Naive thymus-derived CD4-positive, alpha-beta T cell (primary cell): Measurements from ENCODE around the gene TMEM30B. TPM values are rescaled to one million over a fixed set of nuclear protein-coding genes. Genes with fewer than 3 reads are reported as not detected.

Source experiments
- ATAC-seq: fragments of 150-1000 bp; cut with Tn5 transposase; 2 replicates; pipeline ENCODE4 v1.10.0; 2021; ENCODE audit warnings: mild to moderate bottlenecking, moderate library complexity
- CTCF ChIA-PET: fragments of 350-600 bp; sonication (Branson Sonifier 250); formaldehyde crosslinking; loops from one replicate; lab custom pipeline; 2021; ENCODE audit warnings: antibody characterized with exemption; lab: Charles Lee
- POLR2A ChIA-PET: fragments of 350-600 bp; sonication (Branson Sonifier 250); formaldehyde crosslinking; loops from one replicate; lab custom pipeline; 2021; ENCODE audit warnings: antibody characterized with exemption, inconsistent platforms; lab: Charles Lee
- DNase-seq, 9 donors: peaks; one replicate each; pipeline versions ENCODE4 v3.0.0 to v3.0.0-alpha.2; 2020 to 2022; ENCODE audit warnings: mixed read lengths in 1 of 9
- H3K27ac ChIP-seq: one replicate; pipeline ENCODE4 v1.7.0; 2013; ENCODE audit warnings: mild to moderate bottlenecking, low read depth, low read length, moderate library complexity
- H3K27me3 ChIP-seq, 2 donors: one replicate each; pipeline ENCODE4 v1.7.0; 2013; ENCODE audit warnings: low read length in 2 of 2, mild to moderate bottlenecking in 2 of 2, moderate library complexity in 2 of 2; ENCODE audit not compliant: control insufficient read depth in 2 of 2, insufficient read depth in 2 of 2
- H3K36me3 ChIP-seq, 3 experiments: 1 replicate in 2 of 3; 2 replicates in 1 of 3; pipeline ENCODE4 v1.7.0; 2013; ENCODE audit warnings: low read length in 3 of 3, mild to moderate bottlenecking in 3 of 3, moderate library complexity in 1 of 3; ENCODE audit not compliant: insufficient read depth in 3 of 3, control insufficient read depth in 2 of 3
- H3K4me1 ChIP-seq, 2 donors: one replicate each; pipeline ENCODE4 v1.7.0; 2013; ENCODE audit warnings: low read length in 2 of 2, mild to moderate bottlenecking in 2 of 2, moderate library complexity in 1 of 2; ENCODE audit not compliant: control insufficient read depth in 2 of 2, insufficient read depth in 2 of 2
- H3K4me3 ChIP-seq: 2 replicates; pipeline ENCODE4 v1.7.0; 2013; ENCODE audit warnings: mild to moderate bottlenecking, low read length
- H3K9me3 ChIP-seq, 3 experiments: 1 replicate in 2 of 3; 2 replicates in 1 of 3; pipeline ENCODE4 v1.7.0; 2013; ENCODE audit warnings: low read length in 3 of 3; ENCODE audit not compliant: control insufficient read depth in 2 of 3
- H3K27ac Mint-ChIP-seq, 9 donors: one replicate each; pipeline ENCODE4 v1.8.0; 2020 to 2022; ENCODE audit warnings: mixed read lengths in 9 of 9, mild to moderate bottlenecking in 8 of 9, moderate library complexity in 5 of 9, inconsistent platforms in 2 of 9
- H3K27me3 Mint-ChIP-seq, 5 donors: one replicate each; pipeline ENCODE4 v1.8.0; 2021 to 2022; ENCODE audit warnings: mixed read lengths in 5 of 5, mild to moderate bottlenecking in 1 of 5
- H3K36me3 Mint-ChIP-seq, 5 donors: one replicate each; pipeline ENCODE4 v1.8.0; 2020 to 2022; ENCODE audit warnings: mixed read lengths in 5 of 5, mild to moderate bottlenecking in 3 of 5, inconsistent platforms in 1 of 5
- H3K4me1 Mint-ChIP-seq, 7 donors: one replicate each; pipeline ENCODE4 v1.8.0; 2020 to 2022; ENCODE audit warnings: mixed read lengths in 7 of 7, mild to moderate bottlenecking in 3 of 7, inconsistent platforms in 1 of 7
- H3K4me3 Mint-ChIP-seq, 10 donors: one replicate each; pipeline ENCODE4 v1.8.0; 2020 to 2022; ENCODE audit warnings: mild to moderate bottlenecking in 10 of 10, mixed read lengths in 10 of 10, moderate library complexity in 6 of 10, inconsistent platforms in 2 of 10
- H3K9me3 Mint-ChIP-seq, 11 donors: one replicate each; pipeline ENCODE4 v1.8.0; 2020 to 2022; ENCODE audit warnings: mixed read lengths in 11 of 11, mild to moderate bottlenecking in 4 of 11, inconsistent platforms in 1 of 11, moderate library complexity in 1 of 11
- intact Hi-C, 2 donors: fragments of 100-400 bp; cut with micrococcal nuclease; formaldehyde crosslinking; loops; one replicate each; pipeline ENCODE4 v1.15.1; 2023
- polyA plus RNA-seq, 2 donors: library from polyadenylated mRNA; unstranded; fragments of 300-500 nt; fragmentation: Illumina TruSeq; gene quantifications; one replicate each; pipeline ENCODE4 v1.2.3, GENCODE V29; 2021
- total RNA-seq, 6 experiments: library from RNA in 5 of 6; stranded (reverse) in 5 of 6; gene quantifications; 1 replicate in 5 of 6; 2 replicates in 1 of 6; pipeline ENCODE4 v1.2.3 and lab custom pipeline; 2021 to 2026

TMEM30B gene, protein sequence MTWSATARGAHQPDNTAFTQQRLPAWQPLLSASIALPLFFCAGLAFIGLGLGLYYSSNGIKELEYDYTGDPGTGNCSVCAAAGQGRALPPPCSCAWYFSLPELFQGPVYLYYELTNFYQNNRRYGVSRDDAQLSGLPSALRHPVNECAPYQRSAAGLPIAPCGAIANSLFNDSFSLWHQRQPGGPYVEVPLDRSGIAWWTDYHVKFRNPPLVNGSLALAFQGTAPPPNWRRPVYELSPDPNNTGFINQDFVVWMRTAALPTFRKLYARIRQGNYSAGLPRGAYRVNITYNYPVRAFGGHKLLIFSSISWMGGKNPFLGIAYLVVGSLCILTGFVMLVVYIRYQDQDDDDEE
- 10 to 100 TPM in 1 of 5 experiments, 1 to 10 TPM in 3, under 1 TPM in 1; 0.17 to 11.2 (median 2.7) TPM for total RNA-seq
- polyA plus RNA-seq = 1 to 10 TPM; 5.7 to 7.0 TPM
- total RNA-seq (lab: John Stamatoyannopoulos, UW) = 25.6 reads per million, percentile 56 among the genes with 10 or more reads in this experiment

DNA sequence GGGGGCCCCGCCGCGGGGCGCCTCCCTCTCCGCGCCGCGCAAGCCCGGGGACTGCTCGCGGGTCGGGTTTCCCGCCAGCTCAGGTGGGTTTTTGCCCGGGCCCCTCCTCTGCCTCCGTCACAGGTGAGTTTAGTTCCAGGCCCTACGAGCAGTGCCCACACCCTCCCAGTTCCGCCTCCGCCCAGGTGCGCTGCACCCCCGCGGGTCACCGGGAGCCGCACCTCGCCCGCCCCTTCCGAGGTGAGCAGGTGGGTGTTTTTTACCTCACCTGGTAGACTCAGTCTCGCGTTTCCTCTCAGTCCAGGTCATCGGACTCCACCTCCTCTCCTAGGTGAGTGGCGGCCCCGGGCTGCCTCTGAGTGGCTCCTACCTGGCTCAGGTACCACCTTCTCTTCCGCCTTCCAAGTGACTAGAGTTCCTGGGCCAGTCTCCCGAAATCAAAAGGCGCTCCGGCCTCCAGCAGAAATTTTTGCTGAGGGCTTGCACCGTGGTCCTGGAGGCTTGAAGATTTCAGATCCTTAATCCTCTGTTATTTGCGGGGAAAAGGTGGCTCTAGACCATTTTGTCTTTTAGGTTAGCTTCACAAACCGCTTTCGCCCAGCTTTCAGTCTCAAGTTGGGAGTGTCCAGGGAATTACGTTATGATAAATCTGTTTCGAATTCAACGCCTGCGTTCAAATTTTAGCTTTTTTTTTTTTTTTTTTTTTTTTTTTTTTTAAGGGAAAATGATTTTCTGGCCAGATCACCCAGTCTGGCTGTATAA is at the start of gene TMEM30B:
TMEM30B (minus strand) TSS at position 153 of the 762 bp plus-strand sequence. CDS start 191 bp downstream, outside the sequence.
- CTCF ChIA-PET = interaction anchor here (0.7 to 3.2 kb wide), 10 partner anchors 8 to 556 kb away, joined by 3 to 13 read pairs (median 4); no protein-coding TSS in a partner anchor
- intact Hi-C loops = no loop called here
- Mint-ChIP-seq H3K36me3 (no peaks in the 10 kb centered on the region), H3K27ac (peak within 1 kb of the TSS; percentile 83 to 95 (median 93)), H3K4me1 (peaks cover 18 to 61% (median 42%) of the 10 kb centered on the region in 7 donors), H3K4me3 (peak within 1 kb of the TSS; percentile 89 to 97 (median 91)), H3K27me3 (peaks cover 0 to 47% (median 0%) of the 10 kb centered on the region in 5 donors), H3K9me3 (no peaks in the 10 kb centered on the region)
- DNase-seq = peak in 7 of 9 donors; percentile 41 to 61 (median 57)
- H3K27ac ChIP-seq = peak within 1 kb of the TSS; percentile 77
- ATAC-seq = peak; percentile 57
- H3K27me3 ChIP-seq = no peaks in the 10 kb centered on the region
- H3K4me1 ChIP-seq = peaks cover 0 to 10% of the 10 kb centered on the region in 2 donors
- peak within 1 kb of the TSS; percentile 87 for H3K4me3 ChIP-seq
- no peaks in the 10 kb centered on the region for H3K36me3 ChIP-seq
- POLR2A ChIA-PET = interaction anchor here (0.6 to 1.9 kb wide), 18 partner anchors 10 to 1033 kb away, joined by 3 to 7 read pairs (median 3); partner anchors contain the start of genes PPM1A and SNAPC1
- H3K9me3 ChIP-seq = no peaks in the 10 kb centered on the region

DNA sequence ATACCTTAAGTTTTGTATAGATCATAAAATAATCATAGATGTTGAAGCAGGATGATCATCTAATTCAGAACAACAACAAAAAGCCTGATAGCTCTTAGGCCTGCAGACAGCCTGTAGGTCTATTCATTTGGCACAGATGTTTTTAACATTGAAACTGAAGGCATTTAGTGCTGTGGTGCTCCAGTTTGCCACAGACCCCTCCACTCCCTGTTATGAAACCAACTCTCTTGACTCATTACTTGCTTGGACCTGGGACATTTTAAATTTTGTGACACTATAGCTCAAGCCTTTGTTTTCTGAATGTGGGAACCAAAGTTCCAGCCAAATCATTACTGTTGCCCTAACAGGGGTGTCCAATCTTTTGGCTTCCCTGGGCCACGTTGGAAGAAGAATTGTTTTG is 49.4 kb upstream of the TMEM30B start:
- no peaks in the 10 kb centered on the region for H3K27me3 ChIP-seq
- peaks cover 0 to 41% (median 14%) of the 10 kb centered on the region in 5 donors for H3K36me3 Mint-ChIP-seq
- no peak for DNase-seq
- peaks cover 57 to 94% (median 83%) of the 10 kb centered on the region in 7 donors for H3K4me1 Mint-ChIP-seq
- H3K27ac ChIP-seq = peak overlapping the region; percentile 91
- peaks cover 55 to 83% of the 10 kb centered on the region in 2 donors for H3K4me1 ChIP-seq
- ChIA-PET POLR2A (interaction anchor here (0.6 to 10.5 kb wide), 11 partner anchors 8 to 365 kb away, joined by 3 to 214 read pairs (median 5); partner anchors contain the start of genes HIF1A and PRKCH), CTCF (interaction anchor here (1.1 to 1.8 kb wide), 3 partner anchors 8 to 64 kb away, joined by 3 to 11 read pairs (median 3); no protein-coding TSS in a partner anchor)
- no peaks in the 10 kb centered on the region for H3K27me3 Mint-ChIP-seq
- H3K9me3 ChIP-seq = no peaks in the 10 kb centered on the region
- ATAC-seq = no peak
- intact Hi-C loops = loop anchor here in 1 of 2 donors (5.0 kb wide), 1 partner anchor 332 kb away; no protein-coding TSS in a partner anchor
- H3K27ac Mint-ChIP-seq = peak overlapping the region in 8 of 9 donors; percentile 85 to 99 (median 94)
- peak overlapping the region in 9 of 10 donors; percentile 52 to 98 (median 84) for H3K4me3 Mint-ChIP-seq
- H3K9me3 Mint-ChIP-seq = peaks cover 0 to 3% (median 0%) of the 10 kb centered on the region in 11 donors
- peaks cover 0 to 5% (median 0%) of the 10 kb centered on the region in 3 experiments for H3K36me3 ChIP-seq
- peak overlapping the region; percentile 48 for H3K4me3 ChIP-seq

DNA sequence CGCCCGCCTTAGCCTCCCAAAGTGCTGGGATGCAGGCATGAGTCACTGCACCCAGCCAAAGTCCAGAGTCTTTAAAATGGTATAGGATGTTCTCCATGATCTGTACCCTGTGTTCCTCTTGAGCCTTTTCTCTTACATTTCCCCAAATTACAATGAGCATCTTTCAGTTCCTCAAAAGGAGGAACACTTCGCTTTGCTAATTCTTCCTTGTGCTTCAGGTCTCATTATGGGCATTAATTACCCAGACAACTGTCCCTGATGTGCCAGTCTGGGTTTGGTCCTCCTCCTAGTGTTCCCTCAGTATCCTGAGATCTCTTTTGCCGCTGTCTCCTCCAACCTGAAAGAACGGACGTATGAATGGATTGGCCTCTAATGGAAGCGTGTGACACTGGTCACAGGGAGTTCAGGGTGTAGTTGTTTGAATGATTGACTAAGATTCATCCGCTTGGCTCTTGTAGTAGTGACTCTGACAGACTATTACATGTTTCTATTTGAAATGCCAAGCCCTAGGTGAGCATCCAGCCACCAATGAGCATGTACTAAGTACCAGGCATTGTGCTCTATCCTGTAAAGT is 48.4 kb upstream of the TMEM30B start:
- Mint-ChIP-seq H3K9me3 (peaks cover 0 to 3% (median 0%) of the 10 kb centered on the region in 11 donors), H3K27me3 (no peaks in the 10 kb centered on the region), H3K36me3 (peaks cover 0 to 47% (median 21%) of the 10 kb centered on the region in 5 donors), H3K4me1 (peaks cover 54 to 93% (median 84%) of the 10 kb centered on the region in 7 donors), H3K27ac (peak overlapping the region in 8 of 9 donors; percentile 85 to 99 (median 94)), H3K4me3 (peak overlapping the region in 9 of 10 donors; percentile 70 to 98 (median 84))
- Histone ChIP-seq H3K9me3 (no peaks in the 10 kb centered on the region), H3K4me1 (peaks cover 58 to 85% of the 10 kb centered on the region in 2 donors), H3K27me3 (no peaks in the 10 kb centered on the region), H3K4me3 (peak overlapping the region; percentile 48), H3K27ac (peak overlapping the region; percentile 91), H3K36me3 (peaks cover 0 to 5% (median 0%) of the 10 kb centered on the region in 3 experiments)
- DNase-seq (peak in 1 of 9 donors; percentile 0), ATAC-seq (peak; percentile 36)
- POLR2A ChIA-PET = interaction anchor here (0.6 to 10.5 kb wide), 4 partner anchors 14 to 53 kb away, joined by 3 to 142 read pairs (median 5); no protein-coding TSS in a partner anchor
- intact Hi-C loops = loop anchor here in 1 of 2 donors (5.0 to 10.0 kb wide), 2 partner anchors 333 to 1085 kb away; partner anchors contain the start of gene PPM1A
- CTCF ChIA-PET = no interaction called here

DNA sequence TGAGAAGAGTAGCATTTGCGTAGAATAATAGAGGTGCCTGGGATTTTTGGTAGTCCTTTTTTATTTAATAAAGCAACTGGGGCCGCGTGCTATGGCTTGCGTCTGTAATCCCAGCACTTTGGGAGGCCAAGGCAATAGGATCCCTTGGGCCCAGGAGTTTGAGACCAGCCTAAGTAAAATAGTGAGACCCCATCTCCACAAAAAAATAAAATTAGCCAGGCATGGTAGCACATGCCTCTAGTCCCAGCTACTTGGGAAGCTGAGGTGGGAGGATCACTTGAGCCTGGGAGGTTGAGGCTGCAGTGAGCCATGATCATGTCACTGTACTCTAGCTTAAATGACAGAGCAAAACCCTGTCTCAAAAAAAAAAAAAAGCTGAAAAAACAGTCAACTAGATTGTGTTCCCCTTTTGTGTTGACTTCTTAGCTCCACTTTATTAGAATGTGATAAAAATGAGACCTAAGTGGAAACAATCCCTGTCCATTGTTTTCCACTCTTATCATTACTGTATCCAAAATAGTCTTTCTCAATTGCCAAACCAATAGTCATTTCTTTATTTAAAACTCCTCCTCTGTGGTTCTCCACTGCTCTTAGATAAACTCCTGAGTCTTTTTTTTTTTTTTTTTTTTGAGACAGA is 47.6 kb upstream of the TMEM30B start:
- peak; percentile 32 for ATAC-seq
- peaks cover 5 to 46% (median 17%) of the 10 kb centered on the region in 5 donors for H3K36me3 Mint-ChIP-seq

DNA sequence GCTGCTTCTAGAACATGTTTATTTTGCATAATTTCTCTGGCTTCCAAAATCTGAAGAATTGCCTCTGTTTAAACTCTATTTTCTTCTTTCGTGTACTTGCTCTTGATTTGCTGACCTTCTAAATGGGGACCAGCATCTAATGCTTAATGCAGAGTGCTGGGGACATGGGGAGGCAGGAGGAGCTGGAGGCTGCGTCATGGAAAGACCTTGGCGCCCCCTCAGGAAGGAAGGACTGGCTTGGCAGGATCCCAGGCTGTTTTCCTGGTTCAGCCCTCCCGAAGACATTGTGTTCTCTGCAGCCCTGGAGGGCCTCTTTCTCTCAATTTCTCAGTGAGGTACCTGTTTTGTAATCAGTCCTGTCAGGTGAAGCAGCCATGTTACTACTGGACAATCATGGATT is 45.7 kb upstream of the TMEM30B start:
- peak overlapping the region; percentile 91 for H3K27ac ChIP-seq
- no peak for ATAC-seq
- intact Hi-C loops = loop anchor here (1.0 to 10.0 kb wide), 3 partner anchors 7 to 1082 kb away; partner anchors contain the start of gene PPM1A (in 1 of the 2)
- H3K36me3 ChIP-seq = peaks cover 0 to 12% (median 5%) of the 10 kb centered on the region in 3 experiments
- ChIA-PET POLR2A (interaction anchor here (0.8 to 10.2 kb wide), 7 partner anchors 8 to 76 kb away, joined by 3 to 214 read pairs (median 4); no protein-coding TSS in a partner anchor), CTCF (interaction anchor here (0.7 to 1.1 kb wide), 3 partner anchors 14 to 77 kb away, joined by 3 read pairs; no protein-coding TSS in a partner anchor)
- no peak for DNase-seq
- no peaks in the 10 kb centered on the region for H3K9me3 ChIP-seq
- no peaks in the 10 kb centered on the region for H3K27me3 ChIP-seq
- Mint-ChIP-seq H3K4me3 (peak overlapping the region in 9 of 10 donors; percentile 75 to 99 (median 98)), H3K36me3 (peaks cover 5 to 58% (median 26%) of the 10 kb centered on the region in 5 donors), H3K9me3 (peaks cover 0 to 3% (median 0%) of the 10 kb centered on the region in 11 donors), H3K4me1 (peaks cover 40 to 71% (median 64%) of the 10 kb centered on the region in 7 donors), H3K27ac (peak overlapping the region in 8 of 9 donors; percentile 78 to 99 (median 89)), H3K27me3 (no peaks in the 10 kb centered on the region)
- peaks cover 37 to 60% of the 10 kb centered on the region in 2 donors for H3K4me1 ChIP-seq
- H3K4me3 ChIP-seq = peak overlapping the region; percentile 90

More for the DNA sequence above, 47.6 kb upstream of the TMEM30B start:
- no peak for DNase-seq
- Histone ChIP-seq H3K4me3 (peak overlapping the region; percentile 48), H3K9me3 (no peaks in the 10 kb centered on the region), H3K27me3 (no peaks in the 10 kb centered on the region), H3K27ac (peak overlapping the region; percentile 91), H3K36me3 (peaks cover 0 to 5% (median 0%) of the 10 kb centered on the region in 3 experiments), H3K4me1 (peaks cover 50 to 77% of the 10 kb centered on the region in 2 donors)
- H3K27me3 Mint-ChIP-seq = no peaks in the 10 kb centered on the region
- H3K9me3 Mint-ChIP-seq = peaks cover 0 to 3% (median 0%) of the 10 kb centered on the region in 11 donors
- CTCF ChIA-PET = interaction anchor here (0.7 to 0.8 kb wide), 2 partner anchors 43 to 62 kb away, joined by 3 read pairs; no protein-coding TSS in a partner anchor
- H3K27ac Mint-ChIP-seq = peak overlapping the region in 8 of 9 donors; percentile 85 to 99 (median 94)
- intact Hi-C loops = loop anchor here in 1 of 2 donors (10.0 kb wide), 1 partner anchor 1084 kb away; the partner anchor contains the start of gene PPM1A
- H3K4me1 Mint-ChIP-seq = peaks cover 50 to 90% (median 80%) of the 10 kb centered on the region in 7 donors
- POLR2A ChIA-PET = interaction anchor here (0.6 to 10.5 kb wide), 5 partner anchors 15 to 695 kb away, joined by 3 to 142 read pairs (median 4); no protein-coding TSS in a partner anchor
- peak overlapping the region in 9 of 10 donors; percentile 70 to 98 (median 84) for H3K4me3 Mint-ChIP-seq
